Measurements from ENCODE around the gene TUG1. TPM values are rescaled to one million over a fixed set of nuclear protein-coding genes. Genes with fewer than 3 reads are reported as not detected.

The TUG1 gene
- total and polyA plus RNA-seq, 2 donors (not counting 3 experiments of a cell fraction or from before 2014, with no cell fraction given): 77.1 to 85.9 TPM

GRCh38 chr22:30955153-30955552 is 13.9 kb upstream of the TUG1 start:
- Histone ChIP-seq H3K9ac (replicated peaks; ENCODE audit: extremely low read depth, insufficient read depth, low read length) (no peak overlapping the region), H3K9me1 (replicated peaks; ENCODE audit: control insufficient read depth, extremely low read depth, insufficient read depth, low read length) (no peaks in the 10 kb centered on the region), H3K4me1 (ENCODE audit: control insufficient read depth, extremely low read depth, insufficient read depth, low read length) (no peaks in the 10 kb centered on the region), H4K20me1 (replicated peaks; ENCODE audit: control insufficient read depth, extremely low read depth, insufficient read depth, low read length) (no peaks in the 10 kb centered on the region), H3K27me3 (ENCODE audit: control insufficient read depth in 2 of 2, insufficient read depth in 2 of 2, low read length in 2 of 2) (no peaks in the 10 kb centered on the region), H3K4me2 (ENCODE audit: insufficient read depth, low read length) (no peak overlapping the region), H3K27ac (ENCODE audit: insufficient read depth, low read depth, low read length) (no peak overlapping the region), H3K36me3 (ENCODE audit: control insufficient read depth in 2 of 2, extremely low read depth in 1 of 2, insufficient read depth in 2 of 2, low read length in 2 of 2) (peaks cover 13 to 14% of the 10 kb centered on the region in 2 experiments), H3K79me2 (ENCODE audit: control insufficient read depth, insufficient read depth, low read length) (no peaks in the 10 kb centered on the region), H3K9me3 (replicated peaks; ENCODE audit: control insufficient read depth, insufficient read depth, low read length) (no peaks in the 10 kb centered on the region), H3K4me3 (replicated peaks in 1 of 3; ENCODE audit: insufficient read depth in 1 of 3, low read depth in 1 of 3, low read length in 3 of 3) (no peak overlapping the region), H2AFZ (ENCODE audit: low read depth, low read length) (no peak overlapping the region)
- intact Hi-C loops (cut with micrococcal nuclease): no loop called here
- DNase-seq (ENCODE audit: low read depth, low spot score): no peak
- dilution Hi-C loops (cut with MboI; ENCODE audit: extremely low pct_ligation_motif_present, low sequenced_read_pairs): no loop called here
- ChIA-PET POLR2A (interaction anchor here (0.7 kb wide), 2 partner anchors 125 to 128 kb away, joined by 5 to 6 read pairs; no protein-coding TSS in a partner anchor), CTCF (interaction anchor here (1.2 to 1.3 kb wide), 2 partner anchors 14 to 35 kb away, joined by 3 read pairs; partner anchors contain the start of gene TUG1)
- no TSS peak for BruUV-seq (replicated peaks)
- no peak for FAIRE-seq
- TF ChIP-seq MYC (IDR thresholded peaks at IDR 0.05; ENCODE audit: low read depth, low read length) (no peak), POLR2AphosphoS5 (IDR thresholded peaks at IDR 0.05; ENCODE audit: insufficient read depth, low read depth, low read length) (no peak), JUN (IDR thresholded peaks at IDR 0.05; ENCODE audit: borderline replicate concordance, insufficient read depth, insufficient read length, low read depth) (no peak), EZH2 (IDR thresholded peaks at IDR 0.05; ENCODE audit: borderline replicate concordance, low read depth, low read length, severe bottlenecking) (no peak), CTCF (IDR thresholded peaks at IDR 0.05; ENCODE audit: extremely low read depth in 1 of 2, insufficient read depth in 1 of 2, low read depth in 1 of 2, low read length in 2 of 2) (no peak), MAX (IDR thresholded peaks at IDR 0.05; ENCODE audit: insufficient read depth, insufficient read length) (no peak), POLR2A (IDR thresholded peaks at IDR 0.05; ENCODE audit: low read depth, low read length) (no peak), GATA2 (IDR thresholded peaks at IDR 0.05; ENCODE audit: insufficient read depth, insufficient read length, low read depth, low read length) (no peak), FOS (IDR thresholded peaks at IDR 0.05; ENCODE audit: borderline replicate concordance, insufficient read depth, low read length) (no peak)
